Chondrocyte (in vitro differentiated cells): ENCODE measurements around the gene PIK3R3. TPM values are rescaled to one million over a fixed set of nuclear protein-coding genes. Genes with fewer than 3 reads are reported as not detected.
A peak's percentile ranks its signal among the peaks of the same experiment; 100 is the strongest.

Source experiments
- DNase-seq: peaks from one replicate; pipeline ENCODE4 v3.0.0; 2021; ENCODE audit warnings: mixed read lengths, low spot score
- H3K27ac Mint-ChIP-seq: one replicate; pipeline ENCODE4 v1.8.0; 2021; ENCODE audit warnings: mild to moderate bottlenecking, moderate library complexity, mixed read lengths; ENCODE audit not compliant: unreplicated experiment
- H3K27me3 Mint-ChIP-seq: 2 replicates; pipeline ENCODE4 v1.8.0; 2021; ENCODE audit warnings: low read depth, mixed read lengths
- H3K36me3 Mint-ChIP-seq: 2 replicates; pipeline ENCODE4 v1.8.0; 2021; ENCODE audit warnings: low read depth, mixed read lengths
- H3K4me1 Mint-ChIP-seq: 2 replicates; pipeline ENCODE4 v1.8.0; 2021; ENCODE audit warnings: low read depth, mild to moderate bottlenecking, mixed read lengths
- H3K4me3 Mint-ChIP-seq: one replicate; pipeline ENCODE4 v1.8.0; 2021; ENCODE audit warnings: mild to moderate bottlenecking, moderate library complexity, mixed read lengths; ENCODE audit not compliant: unreplicated experiment
- H3K9me3 Mint-ChIP-seq: 2 replicates; pipeline ENCODE4 v1.8.0; 2021; ENCODE audit warnings: low read depth, mixed read lengths
- total RNA-seq: library from RNA; stranded (reverse); gene quantifications from 3 replicates; pipeline ENCODE4 v1.2.1, GENCODE V29; 2021
- TF ChIP-seq, protein P1 (sequence below): fragments of 200-600 bp; sonication (generic); IDR thresholded peaks from 2 replicates; pipeline ENCODE4 v1.5.0; 2021; ENCODE audit warnings: antibody characterized with exemption, mild to moderate bottlenecking, moderate library complexity

PIK3R3 gene
- total RNA-seq, 1 donor from 2014 or later = 23.4 TPM

- TF ChIP-seq, protein P1, sequence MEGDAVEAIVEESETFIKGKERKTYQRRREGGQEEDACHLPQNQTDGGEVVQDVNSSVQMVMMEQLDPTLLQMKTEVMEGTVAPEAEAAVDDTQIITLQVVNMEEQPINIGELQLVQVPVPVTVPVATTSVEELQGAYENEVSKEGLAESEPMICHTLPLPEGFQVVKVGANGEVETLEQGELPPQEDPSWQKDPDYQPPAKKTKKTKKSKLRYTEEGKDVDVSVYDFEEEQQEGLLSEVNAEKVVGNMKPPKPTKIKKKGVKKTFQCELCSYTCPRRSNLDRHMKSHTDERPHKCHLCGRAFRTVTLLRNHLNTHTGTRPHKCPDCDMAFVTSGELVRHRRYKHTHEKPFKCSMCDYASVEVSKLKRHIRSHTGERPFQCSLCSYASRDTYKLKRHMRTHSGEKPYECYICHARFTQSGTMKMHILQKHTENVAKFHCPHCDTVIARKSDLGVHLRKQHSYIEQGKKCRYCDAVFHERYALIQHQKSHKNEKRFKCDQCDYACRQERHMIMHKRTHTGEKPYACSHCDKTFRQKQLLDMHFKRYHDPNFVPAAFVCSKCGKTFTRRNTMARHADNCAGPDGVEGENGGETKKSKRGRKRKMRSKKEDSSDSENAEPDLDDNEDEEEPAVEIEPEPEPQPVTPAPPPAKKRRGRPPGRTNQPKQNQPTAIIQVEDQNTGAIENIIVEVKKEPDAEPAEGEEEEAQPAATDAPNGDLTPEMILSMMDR = no peak
- Mint-ChIP-seq H3K4me1 (peaks cover 20% of the 10 kb centered on the region), H3K36me3 (no peaks in the 10 kb centered on the region), H3K9me3 (no peaks in the 10 kb centered on the region), H3K27me3 (no peaks in the 10 kb centered on the region), H3K4me3 (no peak overlapping the region), H3K27ac (no peak overlapping the region)
- no peak for DNase-seq
Observed at GRCh38 chr1:46153228-46153627, 20.8 kb upstream of the PIK3R3 start.

DNA sequence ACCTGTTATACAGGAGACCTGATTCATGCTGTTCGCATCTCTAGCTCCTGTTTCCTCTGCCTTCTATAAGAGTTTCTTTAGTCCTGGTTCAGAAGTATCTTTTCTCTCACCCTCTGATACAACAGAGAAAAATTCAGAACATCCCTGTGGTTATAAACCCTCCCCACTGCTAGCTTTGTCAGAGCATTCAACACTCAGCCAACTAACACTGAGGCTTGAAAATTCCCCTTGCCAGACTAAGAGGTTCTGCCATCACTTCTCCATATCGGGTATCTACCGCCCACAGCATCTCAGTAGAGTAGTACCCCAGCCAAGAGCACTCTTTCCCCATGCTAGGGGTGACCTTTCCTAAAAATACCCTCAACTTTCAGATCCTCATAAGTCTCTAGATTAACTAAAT lies 19.6 kb upstream of the PIK3R3 start:
- H3K4me3 Mint-ChIP-seq = no peak overlapping the region
- TF ChIP-seq, protein P1 = no peak
- H3K4me1 Mint-ChIP-seq = peaks cover 20% of the 10 kb centered on the region
- no peaks in the 10 kb centered on the region for H3K36me3 Mint-ChIP-seq
- H3K9me3 Mint-ChIP-seq = no peaks in the 10 kb centered on the region
- peak overlapping the region; percentile 68 for H3K27ac Mint-ChIP-seq
- no peaks in the 10 kb centered on the region for H3K27me3 Mint-ChIP-seq
- no peak for DNase-seq

- H3K27ac Mint-ChIP-seq = no peak overlapping the region
- H3K4me1 Mint-ChIP-seq = peaks cover 20% of the 10 kb centered on the region
- TF ChIP-seq, protein P1 = no peak
- DNase-seq = no peak
- no peaks in the 10 kb centered on the region for H3K27me3 Mint-ChIP-seq
- H3K4me3 Mint-ChIP-seq = no peak overlapping the region
- H3K36me3 Mint-ChIP-seq = no peaks in the 10 kb centered on the region
- no peaks in the 10 kb centered on the region for H3K9me3 Mint-ChIP-seq
Observed at GRCh38 chr1:46150085-46150484, 17.7 kb upstream of the PIK3R3 start.

GRCh38 chr1:46148318-46148717 lies 15.9 kb upstream of the PIK3R3 start:
- H3K36me3 Mint-ChIP-seq = no peaks in the 10 kb centered on the region
- no peaks in the 10 kb centered on the region for H3K27me3 Mint-ChIP-seq
- TF ChIP-seq, protein P1 = no peak

GRCh38 chr1:46137916-46138315 lies 5.5 kb upstream of the PIK3R3 start:
- Mint-ChIP-seq H3K27me3 (no peaks in the 10 kb centered on the region), H3K4me3 (peak overlapping the region; percentile 68), H3K9me3 (no peaks in the 10 kb centered on the region), H3K27ac (peak overlapping the region; percentile 95), H3K4me1 (peaks cover 57% of the 10 kb centered on the region), H3K36me3 (no peaks in the 10 kb centered on the region)
- DNase-seq = no peak
- TF ChIP-seq, protein P1 = no peak

More at GRCh38 chr1:46148318-46148717, 15.9 kb upstream of the PIK3R3 start:
- Mint-ChIP-seq H3K4me1 (peaks cover 20% of the 10 kb centered on the region), H3K4me3 (no peak overlapping the region), H3K27ac (no peak overlapping the region), H3K9me3 (no peaks in the 10 kb centered on the region)
- no peak for DNase-seq
